K562 (cell line): ENCODE results near the gene TOMM40L. TPM values are rescaled to one million over a fixed set of nuclear protein-coding genes. Genes with fewer than 3 reads are reported as not detected.
A peak's percentile ranks its signal among the peaks of the same experiment; 100 is the strongest.

ENCODE experiments used
- BCOR ChIP-seq: fragments of 450-650 bp; IDR thresholded peaks from 2 replicates; pipeline ENCODE4 v1.6.1; 2016
- C11orf30 ChIP-seq: fragments of 450-650 bp; IDR thresholded peaks from 2 replicates; pipeline ENCODE4 v1.6.1; 2016; ENCODE audit warnings: low read depth, mild to moderate bottlenecking
- CAMTA2 ChIP-seq: fragments of 250-450 bp; sonication (Bioruptor Pico); conservative IDR thresholded peaks from 2 replicates; pipeline ENCODE4 v1.5.1; 2022
- CC2D1A ChIP-seq: fragments of 450-650 bp; IDR thresholded peaks from 2 replicates; pipeline ENCODE4 v1.6.1; 2017; ENCODE audit warnings: mild to moderate bottlenecking
- E2F3 ChIP-seq: fragments of 250-450 bp; sonication (Bioruptor Pico); IDR thresholded peaks from 2 replicates; pipeline ENCODE4 v1.4.0; 2020; ENCODE audit warnings: mild to moderate bottlenecking
- HNRNPL ChIP-seq: fragments of 200-400 bp; formaldehyde crosslinking; IDR thresholded peaks from 2 replicates; pipeline ENCODE4 v1.6.1; 2017; ENCODE audit warnings: low read depth, mild to moderate bottlenecking, low read length
- ILK ChIP-seq: fragments of 450-650 bp; IDR thresholded peaks from 2 replicates; pipeline ENCODE4 v1.6.1; 2016; ENCODE audit warnings: missing genetic modification characterization, low read depth, mild to moderate bottlenecking, missing compliant biosample characterization, moderate library complexity, borderline replicate concordance
- KDM2B ChIP-seq: fragments of 250-450 bp; sonication (Bioruptor Pico); IDR thresholded peaks from 2 replicates; pipeline ENCODE4 v1.8.0; 2021; ENCODE audit warnings: mild to moderate bottlenecking, moderate library complexity
- MTA2 ChIP-seq: fragments of 450-650 bp; IDR thresholded peaks from 2 replicates; pipeline ENCODE4 v1.6.1; 2016; ENCODE audit warnings: low read depth
- POLR2G ChIP-seq: fragments of 200-400 bp; formaldehyde crosslinking; IDR thresholded peaks from 2 replicates; pipeline ENCODE4 v1.6.1; 2017; ENCODE audit warnings: low read depth, mild to moderate bottlenecking, antibody characterized with exemption, low read length, moderate library complexity
- PRMT5 ChIP-seq: sonication (generic); formaldehyde crosslinking; IDR thresholded peaks from 2 replicates; pipeline ENCODE4 v1.5.0; 2020; ENCODE audit warnings: missing genetic modification reagents
- RBM22 ChIP-seq: fragments of 200-400 bp; formaldehyde crosslinking; IDR thresholded peaks from 2 replicates; pipeline ENCODE4 v1.6.1; 2018; ENCODE audit warnings: low read length, low read depth; ENCODE audit not compliant: poor library complexity, severe bottlenecking
- TAF7 ChIP-seq: fragments of 450-650 bp; IDR thresholded peaks from 2 replicates; pipeline ENCODE4 v1.6.1; 2016; ENCODE audit warnings: missing genetic modification characterization, missing compliant biosample characterization
- TCFL5 ChIP-seq: fragments of 250-450 bp; sonication (Bioruptor Pico); conservative IDR thresholded peaks from 2 replicates; pipeline ENCODE4 v1.6.1; 2021; ENCODE audit warnings: mild to moderate bottlenecking, moderate library complexity, matching md5 sums
- XRCC4 ChIP-seq: IDR thresholded peaks from one replicate; pipeline ENCODE4 v1.6.1; 2011; ENCODE audit not compliant: insufficient read depth, insufficient read length; ENCODE audit errors: extremely low read depth
- ZBED1 ChIP-seq: IDR thresholded peaks from 2 replicates; pipeline ENCODE4 v1.6.1; 2014
- ZBTB1 ChIP-seq: sonication (generic); formaldehyde crosslinking; IDR thresholded peaks from 2 replicates; pipeline ENCODE4 v1.8.1; 2023; ENCODE audit warnings: missing genetic modification reagents, low read depth, mild to moderate bottlenecking, borderline replicate concordance
- ZBTB17 ChIP-seq: fragments of 450-650 bp; formaldehyde crosslinking; IDR thresholded peaks from 2 replicates; pipeline ENCODE4 v1.4.0; 2020; ENCODE audit warnings: mild to moderate bottlenecking
- ZNF3 ChIP-seq: fragments of 250-450 bp; sonication (Bioruptor Pico); IDR thresholded peaks from 2 replicates; pipeline ENCODE4 v1.5.0; 2021; ENCODE audit warnings: mild to moderate bottlenecking, moderate library complexity
- ZNF830 ChIP-seq: fragments of 250-450 bp; sonication (Bioruptor Pico); IDR thresholded peaks from 2 replicates; pipeline ENCODE4 v1.5.0; 2021; ENCODE audit warnings: mild to moderate bottlenecking
- polyA plus RNA-seq, 8 experiments: library from polyadenylated mRNA; depleted of rRNA in 4 of 8; stranded (reverse) in 5 of 8; unstranded in 3 of 8; fragments of >200 nt; fragmentation: Nextera tagmentation in 2 of 8; fragmentation: Illumina TruSeq in 1 of 8; extraction: Ambion mirVana in 2 of 8; extraction: Trizol in 1 of 8; gene quantifications; 2 replicates each; pipeline versions ENCODE4 v1.2.1 to v1.2.3, GENCODE V29; 2011 to 2014; ENCODE audit warnings: inconsistent platforms in 1 of 8, missing spikeins in 1 of 8
- total RNA-seq, 7 experiments: library from RNA; depleted of rRNA in 6 of 7; stranded (reverse); fragments of >200 nt in 6 of 7; fragmentation: Illumina TruSeq in 2 of 7; extraction: Trizol in 2 of 7; gene quantifications; 2 replicates each; pipeline versions ENCODE4 v1.2.1 to v1.2.3, GENCODE V29; 2011 to 2021; ENCODE audit warnings: low replicate concordance in 1 of 7
- TF ChIP-seq, protein P1 (sequence below): IDR thresholded peaks from 2 replicates; pipeline ENCODE4 v1.6.1; 2011; ENCODE audit warnings: borderline replicate concordance, low read depth, mild to moderate bottlenecking, moderate library complexity, low read length; ENCODE audit not compliant: insufficient read depth, poor library complexity, severe bottlenecking
- TF ChIP-seq, protein P2 (sequence below), 2 experiments: IDR thresholded peaks; 2 replicates each; pipeline ENCODE4 v1.6.1; 2011; ENCODE audit warnings: borderline replicate concordance in 1 of 2, control low read depth in 1 of 2, low read depth in 1 of 2, low read length in 1 of 2, mild to moderate bottlenecking in 1 of 2, mixed read lengths in 1 of 2, moderate library complexity in 1 of 2; ENCODE audit not compliant: insufficient read depth in 1 of 2, insufficient read length in 1 of 2, poor library complexity in 1 of 2, severe bottlenecking in 1 of 2; ENCODE audit errors: extremely low read depth in 1 of 2
- TF ChIP-seq, protein P3 (sequence below): sonication (generic); formaldehyde crosslinking; IDR thresholded peaks from 2 replicates; pipeline ENCODE4 v1.9.0; 2022; ENCODE audit warnings: mild to moderate bottlenecking, missing genetic modification reagents
- TF ChIP-seq, protein P4 (sequence below): conservative IDR thresholded peaks from 2 replicates; pipeline ENCODE4 v1.6.1; 2011; ENCODE audit warnings: low read depth, mild to moderate bottlenecking, low read length; ENCODE audit not compliant: control insufficient read depth

The TOMM40L gene
- total and polyA plus RNA-seq, 9 of the 15 experiments (the other 6 are each of a cell fraction or from before 2014, with no cell fraction given): 9.6 to 33.6 (median 25.2) TPM

DNA sequence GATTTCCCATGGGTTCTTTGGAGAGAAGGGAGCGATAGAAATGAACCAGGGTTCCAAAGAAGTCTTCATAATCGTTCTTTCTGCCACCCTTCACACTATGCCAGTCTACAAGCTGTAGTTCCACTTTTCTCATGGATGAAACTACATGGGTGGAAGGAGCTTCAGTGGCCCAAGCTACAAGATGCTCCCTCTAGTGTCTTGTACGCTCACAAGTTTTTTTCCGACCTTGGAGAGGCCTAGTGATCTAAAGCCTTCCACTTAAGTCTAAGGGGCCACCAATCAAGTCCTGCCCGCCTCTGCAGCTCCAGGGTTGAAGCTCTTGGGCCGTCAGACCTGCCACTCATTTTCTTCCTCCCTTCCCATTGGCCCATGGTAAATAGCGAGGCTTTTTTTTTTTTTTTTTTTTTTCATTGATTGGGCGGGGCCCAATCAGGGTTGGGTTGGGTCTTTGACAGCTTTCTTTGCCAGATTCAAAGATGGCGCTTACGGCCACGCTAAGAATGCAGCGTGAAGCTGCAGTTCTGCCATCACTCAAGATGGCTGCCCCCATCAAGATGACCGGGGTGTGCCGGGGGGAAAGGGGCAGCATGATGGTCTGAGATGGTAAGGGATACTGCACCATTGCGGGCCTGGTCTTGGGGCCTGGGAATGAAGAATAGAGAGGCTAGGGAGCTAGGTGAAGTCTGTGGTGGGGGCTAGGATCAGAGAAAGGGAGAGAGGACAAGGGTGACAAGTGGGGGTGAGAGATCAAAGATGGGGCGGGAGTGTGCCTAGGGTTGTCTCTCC, at the start of gene TOMM40L (continued):
- TF ChIP-seq ILK (tag) (no peak), POLR2G (peak; percentile 54; the same call in 1 of the 2 replicates), TAF7 (tag) (peak; percentile 83), HNRNPL (no peak), BCOR (no peak), XRCC4 (no peak), KDM2B (CRISPR knock-in tag) (no peak), E2F3 (CRISPR knock-in tag) (no peak), CC2D1A (peak; percentile 70; the same call in 1 of the 2 replicates), MTA2 (no peak), ZBTB1 (no peak), RBM22 (no peak), PRMT5 (CRISPR knock-in tag) (no peak), ZBED1 (no peak), ZNF3 (CRISPR knock-in tag) (no peak), ZBTB17 (no peak), C11orf30 (peak; percentile 71), ZNF830 (CRISPR knock-in tag) (no peak), CAMTA2 (no peak), TCFL5 (CRISPR knock-in tag) (no peak)
- TF ChIP-seq, protein P1, sequence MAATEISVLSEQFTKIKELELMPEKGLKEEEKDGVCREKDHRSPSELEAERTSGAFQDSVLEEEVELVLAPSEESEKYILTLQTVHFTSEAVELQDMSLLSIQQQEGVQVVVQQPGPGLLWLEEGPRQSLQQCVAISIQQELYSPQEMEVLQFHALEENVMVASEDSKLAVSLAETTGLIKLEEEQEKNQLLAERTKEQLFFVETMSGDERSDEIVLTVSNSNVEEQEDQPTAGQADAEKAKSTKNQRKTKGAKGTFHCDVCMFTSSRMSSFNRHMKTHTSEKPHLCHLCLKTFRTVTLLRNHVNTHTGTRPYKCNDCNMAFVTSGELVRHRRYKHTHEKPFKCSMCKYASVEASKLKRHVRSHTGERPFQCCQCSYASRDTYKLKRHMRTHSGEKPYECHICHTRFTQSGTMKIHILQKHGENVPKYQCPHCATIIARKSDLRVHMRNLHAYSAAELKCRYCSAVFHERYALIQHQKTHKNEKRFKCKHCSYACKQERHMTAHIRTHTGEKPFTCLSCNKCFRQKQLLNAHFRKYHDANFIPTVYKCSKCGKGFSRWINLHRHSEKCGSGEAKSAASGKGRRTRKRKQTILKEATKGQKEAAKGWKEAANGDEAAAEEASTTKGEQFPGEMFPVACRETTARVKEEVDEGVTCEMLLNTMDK: no peak
- TF ChIP-seq, protein P2, sequence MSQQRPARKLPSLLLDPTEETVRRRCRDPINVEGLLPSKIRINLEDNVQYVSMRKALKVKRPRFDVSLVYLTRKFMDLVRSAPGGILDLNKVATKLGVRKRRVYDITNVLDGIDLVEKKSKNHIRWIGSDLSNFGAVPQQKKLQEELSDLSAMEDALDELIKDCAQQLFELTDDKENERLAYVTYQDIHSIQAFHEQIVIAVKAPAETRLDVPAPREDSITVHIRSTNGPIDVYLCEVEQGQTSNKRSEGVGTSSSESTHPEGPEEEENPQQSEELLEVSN (IDR thresholded peaks at IDR 0.05; ENCODE audit: borderline replicate concordance in 1 of 2, extremely low read depth in 1 of 2, insufficient read depth in 1 of 2, insufficient read length in 1 of 2, low read depth in 1 of 2, low read length in 1 of 2, poor library complexity in 1 of 2, severe bottlenecking in 1 of 2): no peak
- TF ChIP-seq, protein P3, sequence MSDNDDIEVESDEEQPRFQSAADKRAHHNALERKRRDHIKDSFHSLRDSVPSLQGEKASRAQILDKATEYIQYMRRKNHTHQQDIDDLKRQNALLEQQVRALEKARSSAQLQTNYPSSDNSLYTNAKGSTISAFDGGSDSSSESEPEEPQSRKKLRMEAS (CRISPR knock-in tag): peak; percentile 15; the same call in 1 of the 2 replicates
- TF ChIP-seq, protein P4, sequence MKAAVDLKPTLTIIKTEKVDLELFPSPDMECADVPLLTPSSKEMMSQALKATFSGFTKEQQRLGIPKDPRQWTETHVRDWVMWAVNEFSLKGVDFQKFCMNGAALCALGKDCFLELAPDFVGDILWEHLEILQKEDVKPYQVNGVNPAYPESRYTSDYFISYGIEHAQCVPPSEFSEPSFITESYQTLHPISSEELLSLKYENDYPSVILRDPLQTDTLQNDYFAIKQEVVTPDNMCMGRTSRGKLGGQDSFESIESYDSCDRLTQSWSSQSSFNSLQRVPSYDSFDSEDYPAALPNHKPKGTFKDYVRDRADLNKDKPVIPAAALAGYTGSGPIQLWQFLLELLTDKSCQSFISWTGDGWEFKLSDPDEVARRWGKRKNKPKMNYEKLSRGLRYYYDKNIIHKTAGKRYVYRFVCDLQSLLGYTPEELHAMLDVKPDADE: 0 out of 2 replicates have a peak, but pooled peaks have one; percentile 53
